Mesenchymal stem cell (in vitro differentiated cells and primary cell): ENCODE data around the gene CREM.

ENCODE experiments used
- DNase-seq: peaks from one replicate; pipeline ENCODE4 v3.0.0-alpha.2; 2013
- H2AFZ ChIP-seq: one replicate; pipeline ENCODE4 v1.6.1; 2013; ENCODE audit warnings: low read depth, mild to moderate bottlenecking, control low read depth, inconsistent platforms, low read length, moderate library complexity
- H2AK5ac ChIP-seq: 2 replicates; pipeline ENCODE4 v1.6.1; 2013; ENCODE audit warnings: low read length, moderate library complexity, mild to moderate bottlenecking, inconsistent platforms; ENCODE audit not compliant: severe bottlenecking
- H2BK120ac ChIP-seq: one replicate; pipeline ENCODE4 v1.6.1; 2013; ENCODE audit warnings: low read depth, mild to moderate bottlenecking, inconsistent platforms, low read length, moderate library complexity
- H2BK12ac ChIP-seq, 2 experiments: one replicate each; pipeline ENCODE4 v1.6.1; 2013; ENCODE audit warnings: inconsistent platforms in 2 of 2, low read length in 2 of 2, mild to moderate bottlenecking in 2 of 2, moderate library complexity in 2 of 2, control low read depth in 1 of 2
- H2BK15ac ChIP-seq: one replicate; pipeline ENCODE4 v1.6.1; 2013; ENCODE audit warnings: mild to moderate bottlenecking, low read depth, inconsistent platforms; ENCODE audit not compliant: poor library complexity, severe bottlenecking
- H2BK5ac ChIP-seq: 2 replicates; pipeline ENCODE4 v1.6.1; 2013; ENCODE audit warnings: low read depth, mild to moderate bottlenecking, low read length, control low read depth, inconsistent platforms; ENCODE audit not compliant: poor library complexity, severe bottlenecking
- H3K14ac ChIP-seq, 2 experiments: one replicate each; pipeline ENCODE4 v1.6.1; 2013; ENCODE audit warnings: inconsistent platforms in 2 of 2, low read length in 2 of 2, control low read depth in 1 of 2, mild to moderate bottlenecking in 1 of 2, moderate library complexity in 1 of 2
- H3K18ac ChIP-seq, 2 experiments: one replicate each; pipeline ENCODE4 v1.6.1; 2013; ENCODE audit warnings: inconsistent platforms in 2 of 2, low read length in 2 of 2, control low read depth in 1 of 2, low read depth in 1 of 2, mild to moderate bottlenecking in 1 of 2
- H3K23ac ChIP-seq, 2 experiments: one replicate each; pipeline ENCODE4 v1.6.1; 2013; ENCODE audit warnings: inconsistent platforms in 2 of 2, low read length in 2 of 2, mild to moderate bottlenecking in 2 of 2, moderate library complexity in 2 of 2, control low read depth in 1 of 2
- H3K27ac ChIP-seq: 2 replicates; pipeline ENCODE4 v1.5.1; 2013; ENCODE audit warnings: mild to moderate bottlenecking, moderate library complexity, low read length, control low read depth, inconsistent platforms; ENCODE audit not compliant: poor library complexity, severe bottlenecking
- H3K27me3 ChIP-seq, 2 experiments: 2 replicates each; pipeline versions ENCODE4 v1.6.1 to v1.7.0; 2013; ENCODE audit warnings: low read length in 2 of 2, mild to moderate bottlenecking in 2 of 2, moderate library complexity in 2 of 2, control low read depth in 1 of 2, inconsistent platforms in 1 of 2; ENCODE audit not compliant: control insufficient read depth in 1 of 2, insufficient read depth in 1 of 2
- H3K36me3 ChIP-seq, 2 experiments: 2 replicates each; pipeline versions ENCODE4 v1.6.1 to v1.7.0; 2013; ENCODE audit warnings: low read length in 2 of 2, control low read depth in 1 of 2, inconsistent platforms in 1 of 2, low read depth in 1 of 2, mild to moderate bottlenecking in 1 of 2; ENCODE audit not compliant: insufficient read depth in 2 of 2, control insufficient read depth in 1 of 2
- H3K4ac ChIP-seq, 2 experiments: one replicate each; pipeline ENCODE4 v1.6.1; 2013; ENCODE audit warnings: inconsistent platforms in 2 of 2, low read length in 2 of 2, mild to moderate bottlenecking in 2 of 2, moderate library complexity in 2 of 2, control low read depth in 1 of 2, low read depth in 1 of 2
- H3K4me1 ChIP-seq: 2 replicates; pipeline ENCODE4 v1.6.1; 2013; ENCODE audit warnings: low read depth, low read length, control low read depth; ENCODE audit not compliant: control insufficient read depth, insufficient read depth
- H3K4me2 ChIP-seq: 2 replicates; pipeline ENCODE4 v1.6.1; 2013; ENCODE audit warnings: low read length, mild to moderate bottlenecking, inconsistent platforms; ENCODE audit not compliant: poor library complexity, severe bottlenecking
- H3K4me3 ChIP-seq, 2 experiments: 2 replicates each; pipeline versions ENCODE4 v1.5.1 to v1.7.0; 2013; ENCODE audit warnings: low read length in 2 of 2, mild to moderate bottlenecking in 2 of 2, control low read depth in 1 of 2, low read depth in 1 of 2; ENCODE audit not compliant: insufficient read depth in 1 of 2
- H3K79me1 ChIP-seq: replicated peaks from 2 replicates; pipeline ENCODE4 v1.6.1; 2013; ENCODE audit warnings: mild to moderate bottlenecking, control low read depth, low read length, inconsistent platforms; ENCODE audit not compliant: poor library complexity, severe bottlenecking
- H3K9ac ChIP-seq: 2 replicates; pipeline ENCODE4 v1.7.0; 2013; ENCODE audit warnings: mild to moderate bottlenecking, low read length, moderate library complexity
- H3K9me3 ChIP-seq: 2 replicates; pipeline ENCODE4 v1.7.0; 2013; ENCODE audit warnings: mild to moderate bottlenecking, low read length; ENCODE audit not compliant: control insufficient read depth
- H4K8ac ChIP-seq: one replicate; pipeline ENCODE4 v1.6.1; 2013; ENCODE audit warnings: inconsistent platforms, mild to moderate bottlenecking, low read length, moderate library complexity
- H4K91ac ChIP-seq: one replicate; pipeline ENCODE4 v1.6.1; 2013; ENCODE audit warnings: mild to moderate bottlenecking, low read length, inconsistent platforms
- WGBS: methylation state at CpG from one replicate; pipeline ENCODE4 v1.1.7; 2013; ENCODE audit warnings: mixed read lengths; 5-methylcytosine and 5-hydroxymethylcytosine counted together

Gene CREM

GRCh38 chr10:35112571-35112970, 14.1 kb upstream of the CREM start:
- H2BK5ac ChIP-seq: no peak overlapping the region
- no peaks in the 10 kb centered on the region for H3K79me1 ChIP-seq
- H3K4me2 ChIP-seq: no peak overlapping the region
- no peak overlapping the region for H2BK12ac ChIP-seq
- no peak overlapping the region for H4K8ac ChIP-seq
- no peaks in the 10 kb centered on the region for H3K9me3 ChIP-seq
- no peak overlapping the region for H2BK15ac ChIP-seq
- WGBS: 100% methylated on average over 4 of the region's 4 CpGs
- no peak overlapping the region for H2BK120ac ChIP-seq
- H3K23ac ChIP-seq: no peak overlapping the region
- no peak overlapping the region for H3K9ac ChIP-seq
- DNase-seq: no peak
- no peak overlapping the region for H3K27ac ChIP-seq
- no peak overlapping the region for H2AK5ac ChIP-seq
- H3K4me1 ChIP-seq: no peaks in the 10 kb centered on the region
- no peak overlapping the region for H3K18ac ChIP-seq
- no peak overlapping the region for H3K4me3 ChIP-seq
- H4K91ac ChIP-seq: no peak overlapping the region
- H3K4ac ChIP-seq: no peak overlapping the region
- no peaks in the 10 kb centered on the region for H3K36me3 ChIP-seq
- no peak overlapping the region for H2AFZ ChIP-seq
- no peaks in the 10 kb centered on the region for H3K27me3 ChIP-seq
- no peak overlapping the region for H3K14ac ChIP-seq

GRCh38 chr10:35119378-35119777, 7.3 kb upstream of the CREM start:
- 94% methylated on average over 1 of the region's 1 CpG for WGBS
- Histone ChIP-seq H3K4me3 (no peak overlapping the region), H3K23ac (no peak overlapping the region)

GRCh38 chr10:35124540-35124939, 2.1 kb upstream of the CREM start:
- Histone ChIP-seq H3K36me3 (no peaks in the 10 kb centered on the region), H2AK5ac (no peak overlapping the region), H3K23ac (no peak overlapping the region), H2AFZ (no peak overlapping the region), H3K14ac (no peak overlapping the region), H4K8ac (no peak overlapping the region), H2BK120ac (no peak overlapping the region), H3K27ac (no peak overlapping the region), H3K4me1 (peaks cover 5% of the 10 kb centered on the region), H4K91ac (no peak overlapping the region), H3K18ac (no peak overlapping the region), H3K9ac (no peak overlapping the region), H3K27me3 (no peaks in the 10 kb centered on the region), H3K4me3 (no peak overlapping the region), H2BK5ac (no peak overlapping the region), H3K4me2 (no peak overlapping the region), H3K9me3 (no peaks in the 10 kb centered on the region), H2BK15ac (no peak overlapping the region), H2BK12ac (no peak overlapping the region), H3K4ac (no peak overlapping the region), H3K79me1 (no peaks in the 10 kb centered on the region)
- WGBS: 96% methylated on average over 6 of the region's 6 CpGs
- no peak for DNase-seq

More at GRCh38 chr10:35119378-35119777, 7.3 kb upstream of the CREM start:
- Histone ChIP-seq H3K14ac (no peak overlapping the region), H3K9ac (no peak overlapping the region), H3K4ac (no peak overlapping the region), H3K27me3 (no peaks in the 10 kb centered on the region), H3K36me3 (no peaks in the 10 kb centered on the region), H4K8ac (no peak overlapping the region), H2AK5ac (no peak overlapping the region), H4K91ac (no peak overlapping the region), H2AFZ (no peak overlapping the region), H2BK120ac (no peak overlapping the region), H3K9me3 (no peaks in the 10 kb centered on the region), H3K79me1 (no peaks in the 10 kb centered on the region), H3K27ac (no peak overlapping the region), H3K4me2 (no peak overlapping the region), H3K18ac (no peak overlapping the region), H2BK5ac (no peak overlapping the region), H2BK12ac (no peak overlapping the region), H2BK15ac (no peak overlapping the region), H3K4me1 (peaks cover 2% of the 10 kb centered on the region)
- DNase-seq: no peak

GRCh38 chr10:35126062-35126529, 550 bp upstream of the CREM start:
- Histone ChIP-seq H3K14ac (no peak overlapping the region), H4K8ac (peak overlapping the region; percentile 73), H3K4ac (peak overlapping the region; percentile 5 to 81), H2AK5ac (no peak overlapping the region), H2BK12ac (peak overlapping the region in 1 of 2 experiments; percentile 71), H3K36me3 (no peaks in the 10 kb centered on the region), H2BK15ac (no peak overlapping the region), H2BK120ac (no peak overlapping the region), H3K9me3 (no peaks in the 10 kb centered on the region), H3K27me3 (no peaks in the 10 kb centered on the region), H2BK5ac (no peak overlapping the region), H3K23ac (no peak overlapping the region), H3K4me1 (peaks cover 3% of the 10 kb centered on the region), H3K79me1 (peaks cover 2% of the 10 kb centered on the region), H4K91ac (peak overlapping the region; percentile 14), H3K18ac (peak overlapping the region in 1 of 2 experiments; percentile 98), H3K4me3 (peak overlapping the region; percentile 43 to 78), H3K4me2 (peak overlapping the region; percentile 58), H2AFZ (peak overlapping the region; percentile 99), H3K27ac (peak overlapping the region; percentile 34), H3K9ac (peak overlapping the region; percentile 100)
- 87% methylated on average over 13 of the region's 13 CpGs for WGBS
- no peak for DNase-seq
